OCI-LY1 (cell line): ENCODE results near the gene PLS3.
A peak's percentile ranks its signal among the peaks of the same experiment; 100 is the strongest.

Experiments used
- H2AFZ ChIP-seq: fragments of 200-600 bp; sonication (generic), shearing (Covaris generic); 2 replicates; pipeline ENCODE4 v1.6.0; 2014; ENCODE audit warnings: antibody characterized with exemption, mild to moderate bottlenecking, low read length
- H3F3A ChIP-seq: fragments of 200-600 bp; sonication (generic), shearing (Covaris generic); 2 replicates; pipeline ENCODE4 v1.6.0; 2014; ENCODE audit warnings: mild to moderate bottlenecking, antibody characterized with exemption, low read length, moderate library complexity; ENCODE audit not compliant: insufficient read depth
- H3K27ac ChIP-seq: fragments of 200-600 bp; sonication (generic); 2 replicates; pipeline ENCODE4 v1.5.1; 2014; ENCODE audit warnings: low read length, mixed run types, mild to moderate bottlenecking, low read depth; ENCODE audit not compliant: poor library complexity, severe bottlenecking
- H3K27me3 ChIP-seq: fragments of 200-600 bp; sonication (generic); 2 replicates; pipeline ENCODE4 v1.6.0; 2014; ENCODE audit warnings: antibody characterized with exemption, mild to moderate bottlenecking, low read length, moderate library complexity; ENCODE audit not compliant: insufficient read depth
- H3K36me3 ChIP-seq: fragments of 200-600 bp; sonication (generic); 2 replicates; pipeline ENCODE4 v1.6.1; 2014; ENCODE audit warnings: mild to moderate bottlenecking, antibody characterized with exemption, low read length, moderate library complexity, mixed read lengths; ENCODE audit not compliant: insufficient read depth
- H3K4me1 ChIP-seq: fragments of 200-600 bp; sonication (generic); 2 replicates; pipeline ENCODE4 v1.5.1; 2014; ENCODE audit warnings: mild to moderate bottlenecking, low read length, moderate library complexity; ENCODE audit not compliant: insufficient read depth, severe bottlenecking
- H3K4me2 ChIP-seq: fragments of 200-600 bp; sonication (generic), shearing (Covaris generic); 2 replicates; pipeline ENCODE4 v1.6.1; 2014; ENCODE audit warnings: low read length
- H3K4me3 ChIP-seq: fragments of 200-600 bp; sonication (generic); 2 replicates; pipeline ENCODE4 v1.5.1; 2014; ENCODE audit warnings: low read length, low read depth, mild to moderate bottlenecking, mixed read lengths; ENCODE audit not compliant: poor library complexity, severe bottlenecking
- H3K79me2 ChIP-seq: fragments of 200-600 bp; shearing (Covaris generic); 2 replicates; pipeline ENCODE4 v1.6.1; 2016; ENCODE audit warnings: mixed run types, low read length, mixed read lengths; ENCODE audit not compliant: insufficient read depth
- H3K9ac ChIP-seq: fragments of 200-600 bp; sonication (generic), shearing (Covaris generic); 2 replicates; pipeline ENCODE4 v1.6.1; 2014; ENCODE audit warnings: mild to moderate bottlenecking, low read length, mixed read lengths
- H3K9me2 ChIP-seq: fragments of 200-600 bp; sonication (generic), shearing (Covaris generic); 2 replicates; pipeline ENCODE4 v1.6.1; 2014; ENCODE audit warnings: low read depth, mild to moderate bottlenecking, low read length, mixed read lengths
- H3K9me3 ChIP-seq: fragments of 200-600 bp; shearing (Covaris generic); 2 replicates; pipeline ENCODE4 v1.6.1; 2014; ENCODE audit warnings: low read length, mixed read lengths
- H4K20me1 ChIP-seq: fragments of 200-600 bp; sonication (generic), shearing (Covaris generic); 2 replicates; pipeline ENCODE4 v1.6.0; 2016; ENCODE audit warnings: mild to moderate bottlenecking, low read length; ENCODE audit not compliant: insufficient read depth
- EZH2 ChIP-seq: fragments of 200-600 bp; sonication (generic), shearing (Covaris generic); IDR thresholded peaks from 2 replicates; pipeline ENCODE4 v1.8.0; 2017; ENCODE audit warnings: borderline replicate concordance, mixed run types, mild to moderate bottlenecking, antibody characterized with exemption, low read length, moderate library complexity, mixed read lengths
- TF ChIP-seq, protein P1 (sequence below): fragments of 200-600 bp; sonication (generic), shearing (Covaris generic); IDR thresholded peaks from 2 replicates; pipeline ENCODE4 v1.5.1; 2017; ENCODE audit warnings: mild to moderate bottlenecking, antibody characterized with exemption, low read length, moderate library complexity, mixed read lengths

PLS3 gene

GRCh38 chrX:115665122-115665521 lies 104.1 kb downstream of the PLS3 start:
- no peaks in the 10 kb centered on the region for H4K20me1 ChIP-seq
- H3K79me2 ChIP-seq = no peaks in the 10 kb centered on the region
- H3K4me1 ChIP-seq = no peaks in the 10 kb centered on the region
- H3K9me2 ChIP-seq = no peaks in the 10 kb centered on the region
- H3K9me3 ChIP-seq = no peaks in the 10 kb centered on the region
- no peak overlapping the region for H3K27ac ChIP-seq
- H3K27me3 ChIP-seq = no peaks in the 10 kb centered on the region
- no peak overlapping the region for H2AFZ ChIP-seq
- no peak overlapping the region for H3K4me2 ChIP-seq
- H3K36me3 ChIP-seq = no peaks in the 10 kb centered on the region
- H3K9ac ChIP-seq = no peak overlapping the region
- no peak overlapping the region for H3K4me3 ChIP-seq
- H3F3A ChIP-seq = no peaks in the 10 kb centered on the region
- TF ChIP-seq, protein P1, sequence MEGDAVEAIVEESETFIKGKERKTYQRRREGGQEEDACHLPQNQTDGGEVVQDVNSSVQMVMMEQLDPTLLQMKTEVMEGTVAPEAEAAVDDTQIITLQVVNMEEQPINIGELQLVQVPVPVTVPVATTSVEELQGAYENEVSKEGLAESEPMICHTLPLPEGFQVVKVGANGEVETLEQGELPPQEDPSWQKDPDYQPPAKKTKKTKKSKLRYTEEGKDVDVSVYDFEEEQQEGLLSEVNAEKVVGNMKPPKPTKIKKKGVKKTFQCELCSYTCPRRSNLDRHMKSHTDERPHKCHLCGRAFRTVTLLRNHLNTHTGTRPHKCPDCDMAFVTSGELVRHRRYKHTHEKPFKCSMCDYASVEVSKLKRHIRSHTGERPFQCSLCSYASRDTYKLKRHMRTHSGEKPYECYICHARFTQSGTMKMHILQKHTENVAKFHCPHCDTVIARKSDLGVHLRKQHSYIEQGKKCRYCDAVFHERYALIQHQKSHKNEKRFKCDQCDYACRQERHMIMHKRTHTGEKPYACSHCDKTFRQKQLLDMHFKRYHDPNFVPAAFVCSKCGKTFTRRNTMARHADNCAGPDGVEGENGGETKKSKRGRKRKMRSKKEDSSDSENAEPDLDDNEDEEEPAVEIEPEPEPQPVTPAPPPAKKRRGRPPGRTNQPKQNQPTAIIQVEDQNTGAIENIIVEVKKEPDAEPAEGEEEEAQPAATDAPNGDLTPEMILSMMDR = no peak
- no peak for TF ChIP-seq EZH2

GRCh38 chrX:115679460-115679859 lies 118.5 kb downstream of the PLS3 start:
- Histone ChIP-seq H3K27ac (no peak overlapping the region), H3K27me3 (no peaks in the 10 kb centered on the region), H3F3A (no peaks in the 10 kb centered on the region), H3K9me3 (no peaks in the 10 kb centered on the region), H2AFZ (no peak overlapping the region), H3K4me3 (no peak overlapping the region), H3K4me2 (no peak overlapping the region), H3K36me3 (no peaks in the 10 kb centered on the region), H3K9ac (no peak overlapping the region), H3K9me2 (no peaks in the 10 kb centered on the region), H3K79me2 (no peaks in the 10 kb centered on the region), H3K4me1 (no peaks in the 10 kb centered on the region), H4K20me1 (no peaks in the 10 kb centered on the region)
- TF ChIP-seq EZH2 = no peak
- TF ChIP-seq, protein P1 = peak; percentile 31; the same call in 1 of the 2 replicates

GRCh38 chrX:115687595-115687994 lies 126.6 kb downstream of the PLS3 start:
- Histone ChIP-seq H3K79me2 (no peaks in the 10 kb centered on the region), H3K9ac (no peak overlapping the region), H3K4me3 (no peak overlapping the region), H2AFZ (no peak overlapping the region), H4K20me1 (no peaks in the 10 kb centered on the region), H3K4me2 (no peak overlapping the region), H3K9me2 (no peaks in the 10 kb centered on the region), H3K27me3 (no peaks in the 10 kb centered on the region), H3K9me3 (no peaks in the 10 kb centered on the region), H3K4me1 (no peaks in the 10 kb centered on the region), H3K36me3 (no peaks in the 10 kb centered on the region), H3F3A (no peaks in the 10 kb centered on the region), H3K27ac (no peak overlapping the region)
- no peak for TF ChIP-seq EZH2
- TF ChIP-seq, protein P1 = no peak
